OCI-LY3 (cell line): Measurements from ENCODE around the gene ATIC.

Experiments used
- H2AFZ ChIP-seq: fragments of 200-600, 300-600 bp; shearing (Covaris generic); 2 replicates; pipeline ENCODE4 v1.6.0; 2014; ENCODE audit warnings: antibody characterized with exemption, low read depth, low read length
- H3K27ac ChIP-seq: fragments of 200-600, 300-600 bp; sonication (generic); 2 replicates; pipeline ENCODE4 v1.5.1; 2014; ENCODE audit warnings: mild to moderate bottlenecking, low read length, moderate library complexity, mixed read lengths
- H3K27me3 ChIP-seq: fragments of 200-600, 300-600 bp; sonication (generic); 2 replicates; pipeline ENCODE4 v1.6.1; 2014; ENCODE audit warnings: low read depth, low read length, mixed read lengths
- H3K36me3 ChIP-seq: fragments of 200-600, 300-600 bp; sonication (generic); replicated peaks from 2 replicates; pipeline ENCODE3; 2014; ENCODE audit warnings: low read depth, low read length, mixed read lengths
- H3K4me1 ChIP-seq: fragments of 300-600, 200-600 bp; sonication (generic); 2 replicates; pipeline ENCODE4 v1.6.1; 2014; ENCODE audit warnings: low read length, mixed read lengths
- H3K4me2 ChIP-seq: fragments of 200-600, 300-600 bp; sonication (generic); 2 replicates; pipeline ENCODE4 v1.6.1; 2014; ENCODE audit warnings: low read length, mixed read lengths
- H3K4me3 ChIP-seq: fragments of 300-600, 200-600 bp; sonication (generic); 2 replicates; pipeline ENCODE4 v1.5.1; 2014; ENCODE audit warnings: antibody characterized with exemption, mild to moderate bottlenecking, low read length, moderate library complexity
- H3K79me2 ChIP-seq: fragments of 300-600, 200-600 bp; shearing (Covaris generic); 2 replicates; pipeline ENCODE4 v1.6.1; 2014; ENCODE audit warnings: mild to moderate bottlenecking, low read length, mixed read lengths
- H3K9ac ChIP-seq: fragments of 300-600, 200-600 bp; shearing (Covaris generic); 2 replicates; pipeline ENCODE4 v1.6.0; 2014; ENCODE audit warnings: mild to moderate bottlenecking, low read length, moderate library complexity
- H3K9me3 ChIP-seq: fragments of 200-600, 300-600 bp; shearing (Covaris generic); 2 replicates; pipeline ENCODE4 v1.6.1; 2014; ENCODE audit warnings: low read length, mixed read lengths; ENCODE audit not compliant: insufficient read depth
- H4K20me1 ChIP-seq: fragments of 200-600, 300-600 bp; sonication (generic); 2 replicates; pipeline ENCODE4 v1.6.1; 2016; ENCODE audit warnings: low read length, mixed read lengths; ENCODE audit not compliant: insufficient read depth
- EZH2phosphoT487 ChIP-seq: fragments of 200-600 bp; shearing (Covaris generic); IDR thresholded peaks from 2 replicates; pipeline ENCODE4 v1.6.1; 2018; ENCODE audit warnings: antibody characterized with exemption, mixed run types, low read depth
- TF ChIP-seq, protein P1 (sequence below): fragments of 200-600, 300-600 bp; sonication (generic); IDR thresholded peaks from 2 replicates; pipeline ENCODE4 v1.5.1; 2014; ENCODE audit warnings: antibody characterized with exemption, low read length, low read depth

ATIC gene

DNA sequence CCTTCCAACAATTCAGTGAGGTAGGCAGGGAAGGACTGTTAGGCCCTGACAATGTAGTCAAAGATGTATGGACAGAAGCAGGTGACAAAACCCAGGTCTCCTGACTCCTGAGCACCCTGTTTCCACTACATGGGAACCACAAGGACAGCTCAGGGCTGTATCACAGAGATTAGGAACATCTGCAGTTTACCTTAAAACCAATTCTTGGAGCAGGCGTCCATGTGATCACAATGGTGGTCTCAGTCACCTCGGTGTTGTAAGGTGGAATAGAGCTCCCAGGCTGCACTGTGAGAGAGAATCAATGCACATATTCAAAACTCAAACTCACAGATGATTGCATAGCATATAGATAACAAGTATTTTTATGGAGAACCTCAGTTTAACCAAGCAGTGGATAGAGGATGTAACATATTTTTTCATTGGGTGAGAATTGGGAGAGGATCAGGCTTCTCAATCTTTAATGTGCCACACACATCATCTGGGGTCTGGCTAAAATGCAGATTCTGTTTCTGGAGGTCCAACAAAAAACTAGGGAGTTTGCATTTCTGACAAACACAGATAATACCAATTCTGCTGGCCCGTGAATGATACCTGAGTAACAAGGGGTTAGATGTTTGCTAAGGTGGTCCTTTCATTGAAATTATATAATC lies 87.3 kb downstream of the ATIC start:
- H3K9ac ChIP-seq = no peak overlapping the region
- H4K20me1 ChIP-seq = no peaks in the 10 kb centered on the region
- H3K27me3 ChIP-seq = no peaks in the 10 kb centered on the region
- H2AFZ ChIP-seq = no peak overlapping the region
- no peaks in the 10 kb centered on the region for H3K36me3 ChIP-seq
- no peak overlapping the region for H3K27ac ChIP-seq
- no peak overlapping the region for H3K4me3 ChIP-seq
- H3K9me3 ChIP-seq = no peaks in the 10 kb centered on the region
- TF ChIP-seq, protein P1, sequence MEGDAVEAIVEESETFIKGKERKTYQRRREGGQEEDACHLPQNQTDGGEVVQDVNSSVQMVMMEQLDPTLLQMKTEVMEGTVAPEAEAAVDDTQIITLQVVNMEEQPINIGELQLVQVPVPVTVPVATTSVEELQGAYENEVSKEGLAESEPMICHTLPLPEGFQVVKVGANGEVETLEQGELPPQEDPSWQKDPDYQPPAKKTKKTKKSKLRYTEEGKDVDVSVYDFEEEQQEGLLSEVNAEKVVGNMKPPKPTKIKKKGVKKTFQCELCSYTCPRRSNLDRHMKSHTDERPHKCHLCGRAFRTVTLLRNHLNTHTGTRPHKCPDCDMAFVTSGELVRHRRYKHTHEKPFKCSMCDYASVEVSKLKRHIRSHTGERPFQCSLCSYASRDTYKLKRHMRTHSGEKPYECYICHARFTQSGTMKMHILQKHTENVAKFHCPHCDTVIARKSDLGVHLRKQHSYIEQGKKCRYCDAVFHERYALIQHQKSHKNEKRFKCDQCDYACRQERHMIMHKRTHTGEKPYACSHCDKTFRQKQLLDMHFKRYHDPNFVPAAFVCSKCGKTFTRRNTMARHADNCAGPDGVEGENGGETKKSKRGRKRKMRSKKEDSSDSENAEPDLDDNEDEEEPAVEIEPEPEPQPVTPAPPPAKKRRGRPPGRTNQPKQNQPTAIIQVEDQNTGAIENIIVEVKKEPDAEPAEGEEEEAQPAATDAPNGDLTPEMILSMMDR = no peak
- TF ChIP-seq EZH2phosphoT487 = no peak
- peaks cover under 1% of the 10 kb centered on the region for H3K4me1 ChIP-seq
- H3K79me2 ChIP-seq = no peaks in the 10 kb centered on the region
- no peak overlapping the region for H3K4me2 ChIP-seq
